ENCODE measurements around the gene CD300C.

The CD300C gene

GRCh38 chr17:74555427-74555940 is 9.6 kb upstream of the CD300C start:
- DNase-seq, result no peak
- TF ChIP-seq CTCF (IDR thresholded peaks at IDR 0.05; ENCODE audit: low read depth, low read length), result no peak
- peaks cover 9% of the 10 kb centered on the region for H3K9me3 ChIP-seq (ENCODE audit: severe bottlenecking)
- H3K4me3 ChIP-seq (ENCODE audit: low read depth, low read length), result no peak overlapping the region
- H3K27ac ChIP-seq, result no peak overlapping the region
- no peaks in the 10 kb centered on the region for H3K36me3 ChIP-seq
- H3K27me3 ChIP-seq (ENCODE audit: insufficient read depth, low read depth, severe bottlenecking), result peaks cover 100% of the 10 kb centered on the region

- no peak overlapping the region for H3K27ac ChIP-seq
- no peaks in the 10 kb centered on the region for H3K36me3 ChIP-seq
- no peak overlapping the region for H3K4me3 ChIP-seq (ENCODE audit: low read depth, low read length)
- no peak for TF ChIP-seq CTCF (IDR thresholded peaks at IDR 0.05; ENCODE audit: low read depth, low read length)
- DNase-seq, result no peak
- H3K9me3 ChIP-seq (ENCODE audit: severe bottlenecking), result peaks cover 9% of the 10 kb centered on the region
- H3K27me3 ChIP-seq (ENCODE audit: insufficient read depth, low read depth, severe bottlenecking), result peaks cover 100% of the 10 kb centered on the region
Observed at GRCh38 chr17:74554909-74555308, 9.0 kb upstream of the CD300C start.

GRCh38 chr17:74552037-74552436 is 6.1 kb upstream of the CD300C start:
- H3K9me3 ChIP-seq (ENCODE audit: severe bottlenecking), result peaks cover 5% of the 10 kb centered on the region
- no peak overlapping the region for H3K4me3 ChIP-seq (ENCODE audit: low read depth, low read length)
- TF ChIP-seq CTCF (IDR thresholded peaks at IDR 0.05; ENCODE audit: low read depth, low read length), result no peak
- no peak for DNase-seq
- H3K27ac ChIP-seq, result no peak overlapping the region
- H3K27me3 ChIP-seq (ENCODE audit: insufficient read depth, low read depth, severe bottlenecking), result peaks cover 100% of the 10 kb centered on the region
- H3K36me3 ChIP-seq, result no peaks in the 10 kb centered on the region

GRCh38 chr17:74550602-74551001 is 4.7 kb upstream of the CD300C start:
- TF ChIP-seq CTCF (IDR thresholded peaks at IDR 0.05; ENCODE audit: low read depth, low read length), result no peak
- no peak for DNase-seq
- H3K36me3 ChIP-seq, result no peaks in the 10 kb centered on the region
- H3K9me3 ChIP-seq (ENCODE audit: severe bottlenecking), result peaks cover 5% of the 10 kb centered on the region
- H3K27me3 ChIP-seq (ENCODE audit: insufficient read depth, low read depth, severe bottlenecking), result peaks cover 100% of the 10 kb centered on the region
- no peak overlapping the region for H3K4me3 ChIP-seq (ENCODE audit: low read depth, low read length)
- H3K27ac ChIP-seq, result no peak overlapping the region

- no peak for TF ChIP-seq CTCF (IDR thresholded peaks at IDR 0.05; ENCODE audit: low read depth, low read length)
- H3K36me3 ChIP-seq, result no peaks in the 10 kb centered on the region
- peaks cover 100% of the 10 kb centered on the region for H3K27me3 ChIP-seq (ENCODE audit: insufficient read depth, low read depth, severe bottlenecking)
- H3K4me3 ChIP-seq (ENCODE audit: low read depth, low read length), result no peak overlapping the region
- H3K27ac ChIP-seq, result no peak overlapping the region
- DNase-seq, result no peak
- peaks cover 1% of the 10 kb centered on the region for H3K9me3 ChIP-seq (ENCODE audit: severe bottlenecking)
Observed at GRCh38 chr17:74549343-74549742, 3.4 kb upstream of the CD300C start.

- no peak for TF ChIP-seq CTCF (IDR thresholded peaks at IDR 0.05; ENCODE audit: low read depth, low read length)
- DNase-seq, result no peak
- Histone ChIP-seq H3K9me3 (ENCODE audit: severe bottlenecking) (no peaks in the 10 kb centered on the region), H3K27me3 (ENCODE audit: insufficient read depth, low read depth, severe bottlenecking) (peaks cover 100% of the 10 kb centered on the region), H3K36me3 (no peaks in the 10 kb centered on the region), H3K27ac (no peak overlapping the region), H3K4me3 (ENCODE audit: low read depth, low read length) (no peak overlapping the region)
Observed at GRCh38 chr17:74547736-74548135, 1.8 kb upstream of the CD300C start.
